ENCODE data around the gene F13B. TPM values are rescaled to one million over a fixed set of nuclear protein-coding genes. Genes with fewer than 3 reads are reported as not detected.
"Not testable (repeated sequence)": the region's sequence is repeated elsewhere in the genome, so short reads cannot be mapped to it uniquely, and the experiment has no call there.

F13B gene
- total RNA-seq, 2 donors from 2014 or later = not detected

DNA sequence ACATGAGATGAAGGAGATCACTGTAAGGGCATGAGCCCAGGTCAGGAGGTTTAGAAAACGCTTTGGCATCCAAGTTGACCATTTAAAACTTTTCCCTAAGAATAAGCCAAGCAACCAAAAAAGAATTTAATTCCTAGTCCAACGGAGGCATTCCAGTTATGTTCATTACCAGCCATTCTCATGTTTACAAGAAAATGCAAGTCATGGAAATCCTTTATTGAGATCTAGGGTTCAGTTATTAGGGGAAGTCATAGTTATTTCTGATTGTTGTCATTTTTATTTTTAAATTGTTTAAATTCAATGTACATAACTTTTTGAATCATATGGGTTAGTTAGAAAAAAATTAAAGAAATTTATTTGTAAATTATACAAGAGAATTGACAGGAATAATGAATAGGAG, 65.2 kb downstream of the F13B start:
- Histone ChIP-seq H3K36me3 (no peaks in the 10 kb centered on the region), H3K9me3 (no peaks in the 10 kb centered on the region), H3K4me3 (no peak overlapping the region), H3K27ac (no peak overlapping the region), H3K4me1 (ENCODE audit: control insufficient read depth in 1 of 2, low read depth in 2 of 2) (no peaks in the 10 kb centered on the region), H3K27me3 (replicated peaks; ENCODE audit: insufficient read depth) (no peaks in the 10 kb centered on the region)
- no peak for ATAC-seq (ENCODE audit: insufficient number of reproducible peaks, low FRiP score, low read depth)
- TF ChIP-seq, protein P1, sequence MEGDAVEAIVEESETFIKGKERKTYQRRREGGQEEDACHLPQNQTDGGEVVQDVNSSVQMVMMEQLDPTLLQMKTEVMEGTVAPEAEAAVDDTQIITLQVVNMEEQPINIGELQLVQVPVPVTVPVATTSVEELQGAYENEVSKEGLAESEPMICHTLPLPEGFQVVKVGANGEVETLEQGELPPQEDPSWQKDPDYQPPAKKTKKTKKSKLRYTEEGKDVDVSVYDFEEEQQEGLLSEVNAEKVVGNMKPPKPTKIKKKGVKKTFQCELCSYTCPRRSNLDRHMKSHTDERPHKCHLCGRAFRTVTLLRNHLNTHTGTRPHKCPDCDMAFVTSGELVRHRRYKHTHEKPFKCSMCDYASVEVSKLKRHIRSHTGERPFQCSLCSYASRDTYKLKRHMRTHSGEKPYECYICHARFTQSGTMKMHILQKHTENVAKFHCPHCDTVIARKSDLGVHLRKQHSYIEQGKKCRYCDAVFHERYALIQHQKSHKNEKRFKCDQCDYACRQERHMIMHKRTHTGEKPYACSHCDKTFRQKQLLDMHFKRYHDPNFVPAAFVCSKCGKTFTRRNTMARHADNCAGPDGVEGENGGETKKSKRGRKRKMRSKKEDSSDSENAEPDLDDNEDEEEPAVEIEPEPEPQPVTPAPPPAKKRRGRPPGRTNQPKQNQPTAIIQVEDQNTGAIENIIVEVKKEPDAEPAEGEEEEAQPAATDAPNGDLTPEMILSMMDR (IDR thresholded peaks at IDR 0.05) = no peak
- DNase-seq (ENCODE audit: low spot score) = no peak

DNA sequence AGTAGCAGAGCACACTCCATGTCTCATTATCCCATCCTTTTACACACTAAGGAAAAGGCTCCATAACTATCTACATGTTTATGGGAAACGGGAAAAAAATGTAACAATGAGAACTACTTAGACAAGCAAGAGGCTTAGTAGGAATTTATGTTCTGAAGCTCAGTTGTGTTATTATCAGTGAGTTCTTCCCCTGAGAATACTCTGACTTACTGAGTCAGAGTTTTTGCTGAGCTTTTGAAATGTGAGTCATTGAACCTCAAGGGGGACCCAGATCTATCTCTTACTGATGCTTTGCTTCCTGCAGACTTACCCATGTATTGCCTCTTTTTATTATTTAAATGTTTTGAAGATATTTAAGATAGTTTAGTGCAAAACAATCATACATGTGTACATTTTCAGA, 69.6 kb downstream of the F13B start:
- DNase-seq (ENCODE audit: low spot score) (no peak), ATAC-seq (ENCODE audit: insufficient number of reproducible peaks, low FRiP score, low read depth) (no peak)
- Histone ChIP-seq H3K27ac (no peak overlapping the region), H3K4me3 (no peak overlapping the region), H3K36me3 (no peaks in the 10 kb centered on the region), H3K4me1 (ENCODE audit: control insufficient read depth in 1 of 2, low read depth in 2 of 2) (no peaks in the 10 kb centered on the region), H3K27me3 (replicated peaks; ENCODE audit: insufficient read depth) (no peaks in the 10 kb centered on the region), H3K9me3 (no peaks in the 10 kb centered on the region)
- TF ChIP-seq, protein P1 (IDR thresholded peaks at IDR 0.05) = no peak

DNA sequence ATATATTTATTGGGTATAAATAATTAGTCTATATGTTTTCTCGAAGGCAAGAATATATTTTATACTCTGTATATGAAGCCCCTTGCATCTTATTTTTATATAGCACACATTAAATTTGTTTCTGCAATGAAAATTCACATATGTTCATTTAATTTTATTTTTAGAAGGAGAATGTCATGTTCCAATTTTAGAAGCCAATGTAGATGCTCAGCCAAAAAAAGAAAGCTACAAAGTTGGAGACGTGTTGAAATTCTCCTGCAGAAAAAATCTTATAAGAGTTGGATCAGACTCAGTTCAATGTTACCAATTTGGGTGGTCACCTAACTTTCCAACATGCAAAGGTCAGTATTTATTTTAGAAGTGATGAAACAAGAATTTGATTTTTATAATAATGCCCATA, 73.1 kb downstream of the F13B start:
- no peaks in the 10 kb centered on the region for H3K9me3 ChIP-seq
- ATAC-seq (ENCODE audit: insufficient number of reproducible peaks, low FRiP score, low read depth) (no peak), DNase-seq (ENCODE audit: low spot score) (no peak)
- H3K4me1 ChIP-seq (ENCODE audit: control insufficient read depth in 1 of 2, low read depth in 2 of 2) = no peaks in the 10 kb centered on the region
- no peaks in the 10 kb centered on the region for H3K27me3 ChIP-seq (replicated peaks; ENCODE audit: insufficient read depth)
- no peaks in the 10 kb centered on the region for H3K36me3 ChIP-seq
- TF ChIP-seq, protein P1 (IDR thresholded peaks at IDR 0.05) = no peak
- no peak overlapping the region for H3K4me3 ChIP-seq
- no peak overlapping the region for H3K27ac ChIP-seq

DNA sequence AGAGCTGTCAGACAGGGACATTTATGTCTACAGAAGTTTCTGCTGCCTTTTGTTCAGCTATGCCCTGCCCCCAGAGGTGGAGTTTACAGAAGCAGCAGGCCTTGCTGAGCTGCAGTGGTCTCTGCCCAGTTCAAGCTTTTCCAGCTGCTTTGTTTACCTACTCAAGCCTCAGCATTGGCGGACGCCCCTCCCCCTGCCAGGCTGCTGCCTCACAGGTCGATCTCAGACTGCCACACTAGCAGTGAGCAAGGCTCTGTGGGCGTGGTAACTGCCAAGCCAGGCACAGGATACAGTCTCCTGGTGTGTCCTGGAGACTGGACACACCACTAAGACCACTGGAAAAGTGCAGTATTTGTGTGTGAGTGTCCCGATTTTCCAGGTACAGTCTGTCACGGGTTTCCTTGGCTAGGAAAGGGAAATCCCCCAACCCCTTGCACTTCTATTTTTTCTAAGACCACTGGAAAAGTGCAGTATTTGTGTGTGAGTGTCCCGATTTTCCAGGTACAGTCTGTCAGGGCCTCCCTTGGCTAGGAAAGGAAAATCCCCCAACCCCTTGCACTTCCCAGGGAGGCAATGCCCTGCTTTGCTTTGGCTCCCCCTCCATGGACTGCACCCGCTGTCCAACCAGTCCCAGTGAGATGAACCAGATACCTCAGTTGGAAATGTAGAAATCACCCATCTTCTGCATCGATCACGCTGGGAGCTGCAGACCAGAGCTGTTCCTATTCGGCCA, 75.0 kb downstream of the F13B start:
- not testable (repeated sequence) for ATAC-seq (ENCODE audit: insufficient number of reproducible peaks, low FRiP score, low read depth); H3K36me3 ChIP-seq; DNase-seq (ENCODE audit: low spot score); H3K4me1 ChIP-seq (ENCODE audit: control insufficient read depth in 1 of 2, low read depth in 2 of 2); H3K27me3 ChIP-seq (replicated peaks; ENCODE audit: insufficient read depth); H3K4me3 ChIP-seq; H3K27ac ChIP-seq; H3K9me3 ChIP-seq

Other genes with a start within 250 kb of the F13B start
- gene CFHR1, start 247.5 kb downstream of the F13B start, total RNA-seq = not detected
- not detected for gene CFHR4, start 179.2 kb downstream of the F13B start, total RNA-seq
- not detected for gene CFHR2, start 123.5 kb downstream of the F13B start, total RNA-seq
- gene CFHR5, start 89.7 kb downstream of the F13B start, total RNA-seq = not detected
- 1 to 10 TPM in 1 of 2 donors, under 1 TPM in 1; 0.81 to 2.1 TPM for gene ASPM, start 79.4 kb upstream of the F13B start, total RNA-seq
- gene ZBTB41, start 134.0 kb upstream of the F13B start, total RNA-seq = 10 to 100 TPM in 1 of 2 donors, 1 to 10 TPM in 1; 7.6 to 12.3 TPM
- not detected for gene CRB1, start 201.0 kb upstream of the F13B start, total RNA-seq

Data from thoracic aorta (tissue), 2 donors.